ENCODE data around the gene BEND6.
"Not testable (repeated sequence)": the region's sequence is repeated elsewhere in the genome, so short reads cannot be mapped to it uniquely, and the experiment has no call there.

BEND6 gene

DNA sequence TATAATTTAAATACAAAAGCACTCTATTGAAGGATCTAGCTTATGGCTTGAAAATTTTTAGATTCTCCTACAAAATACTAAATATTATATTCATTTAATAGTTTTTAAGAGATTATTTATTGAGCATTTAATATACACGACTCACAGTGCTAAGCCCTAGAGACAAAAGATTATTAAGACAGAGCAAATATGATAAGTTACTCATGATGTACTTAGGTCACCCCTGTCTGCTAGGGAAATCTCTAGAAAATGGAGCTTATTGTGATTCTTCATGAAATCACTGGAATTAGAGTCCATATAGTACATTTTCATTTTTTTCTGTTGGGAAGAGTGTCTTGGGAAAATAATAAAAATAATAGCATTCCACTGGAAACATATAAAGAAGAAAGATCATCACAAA is 37.8 kb downstream of the BEND6 start:
- H3K4me3 ChIP-seq (ENCODE audit: low read depth, low read length) = no peak overlapping the region
- DNase-seq (ENCODE audit: low read depth) = no peak
- TF ChIP-seq, protein P1, sequence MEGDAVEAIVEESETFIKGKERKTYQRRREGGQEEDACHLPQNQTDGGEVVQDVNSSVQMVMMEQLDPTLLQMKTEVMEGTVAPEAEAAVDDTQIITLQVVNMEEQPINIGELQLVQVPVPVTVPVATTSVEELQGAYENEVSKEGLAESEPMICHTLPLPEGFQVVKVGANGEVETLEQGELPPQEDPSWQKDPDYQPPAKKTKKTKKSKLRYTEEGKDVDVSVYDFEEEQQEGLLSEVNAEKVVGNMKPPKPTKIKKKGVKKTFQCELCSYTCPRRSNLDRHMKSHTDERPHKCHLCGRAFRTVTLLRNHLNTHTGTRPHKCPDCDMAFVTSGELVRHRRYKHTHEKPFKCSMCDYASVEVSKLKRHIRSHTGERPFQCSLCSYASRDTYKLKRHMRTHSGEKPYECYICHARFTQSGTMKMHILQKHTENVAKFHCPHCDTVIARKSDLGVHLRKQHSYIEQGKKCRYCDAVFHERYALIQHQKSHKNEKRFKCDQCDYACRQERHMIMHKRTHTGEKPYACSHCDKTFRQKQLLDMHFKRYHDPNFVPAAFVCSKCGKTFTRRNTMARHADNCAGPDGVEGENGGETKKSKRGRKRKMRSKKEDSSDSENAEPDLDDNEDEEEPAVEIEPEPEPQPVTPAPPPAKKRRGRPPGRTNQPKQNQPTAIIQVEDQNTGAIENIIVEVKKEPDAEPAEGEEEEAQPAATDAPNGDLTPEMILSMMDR (IDR thresholded peaks at IDR 0.05; ENCODE audit: low read depth, low read length, missing control alignments) = no peak

DNA sequence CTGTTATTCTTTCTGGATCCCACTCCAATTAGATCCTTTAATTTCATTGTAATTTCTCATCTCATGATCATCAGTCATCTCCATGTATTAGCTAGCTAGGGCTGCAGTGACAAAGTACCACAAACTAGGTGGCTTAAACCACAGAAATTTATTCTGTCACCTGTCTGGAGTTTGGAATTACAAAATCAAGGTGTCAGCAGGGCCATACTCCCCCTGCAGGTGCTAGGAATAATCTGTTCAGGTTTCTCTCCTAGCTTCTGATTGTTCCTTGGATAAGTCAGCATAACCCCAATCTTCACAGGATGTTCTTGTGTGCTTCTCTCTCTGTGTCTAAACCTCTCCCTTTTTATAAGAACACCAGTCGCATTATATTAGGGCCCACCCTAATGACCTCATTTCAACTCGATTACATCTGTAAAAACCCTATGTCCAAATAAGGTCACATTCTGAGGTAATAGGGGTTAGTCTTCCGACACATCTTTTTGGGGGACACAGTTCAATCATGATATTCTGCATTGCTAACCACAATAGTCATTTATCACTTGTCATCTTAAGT is 40.5 kb downstream of the BEND6 start:
- TF ChIP-seq, protein P1 (IDR thresholded peaks at IDR 0.05; ENCODE audit: low read depth, low read length, missing control alignments) = peak; percentile 19
- no peak for DNase-seq (ENCODE audit: low read depth)
- no peak overlapping the region for H3K4me3 ChIP-seq (ENCODE audit: low read depth, low read length)

DNA sequence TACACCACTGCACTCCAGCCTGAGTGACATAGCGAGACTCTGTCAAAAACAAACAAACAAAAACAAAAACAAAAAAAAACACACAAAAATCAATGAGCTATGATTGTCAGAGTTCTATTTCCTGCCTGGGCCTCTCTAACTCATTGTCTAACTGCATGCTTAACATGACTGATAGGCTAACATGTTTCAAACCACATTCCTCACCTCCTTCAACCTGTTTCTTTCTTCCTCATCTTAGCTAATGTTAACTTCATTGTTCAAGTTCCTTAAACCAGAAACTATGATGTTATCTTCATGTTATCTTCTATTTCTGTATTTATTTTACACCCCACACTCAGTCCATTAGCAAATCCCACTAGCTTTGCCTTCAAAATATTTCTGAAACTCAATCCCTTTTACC is 41.5 kb downstream of the BEND6 start:
- no peak for DNase-seq (ENCODE audit: low read depth)
- TF ChIP-seq, protein P1 (IDR thresholded peaks at IDR 0.05; ENCODE audit: low read depth, low read length, missing control alignments) = no peak

DNA sequence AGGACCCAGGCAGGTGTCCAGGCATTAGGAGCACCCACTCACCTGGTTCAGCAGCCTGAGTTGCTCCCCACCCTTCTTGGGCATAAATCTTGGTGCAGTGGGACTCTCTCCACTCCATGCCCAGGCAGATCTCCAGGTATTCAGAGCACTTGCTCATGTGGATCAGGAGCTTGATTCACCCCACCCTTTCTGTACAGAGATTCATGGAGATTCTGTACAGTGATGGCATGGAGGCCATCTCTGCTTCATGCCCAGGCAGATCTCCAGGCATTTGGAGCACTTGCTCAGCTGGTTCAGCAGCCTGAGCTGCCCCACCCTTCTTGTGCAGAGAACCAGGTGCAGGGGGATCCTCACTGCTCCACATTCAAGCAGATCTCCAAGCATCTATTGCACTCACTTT is 44.1 kb downstream of the BEND6 start:
- H3K4me3 ChIP-seq (ENCODE audit: low read depth, low read length) = no peak overlapping the region
- no peak for DNase-seq (ENCODE audit: low read depth)
- TF ChIP-seq, protein P1 (IDR thresholded peaks at IDR 0.05; ENCODE audit: low read depth, low read length, missing control alignments) = no peak

More for the DNA sequence above, 41.5 kb downstream of the BEND6 start:
- no peak overlapping the region for H3K4me3 ChIP-seq (ENCODE audit: low read depth, low read length)

DNA sequence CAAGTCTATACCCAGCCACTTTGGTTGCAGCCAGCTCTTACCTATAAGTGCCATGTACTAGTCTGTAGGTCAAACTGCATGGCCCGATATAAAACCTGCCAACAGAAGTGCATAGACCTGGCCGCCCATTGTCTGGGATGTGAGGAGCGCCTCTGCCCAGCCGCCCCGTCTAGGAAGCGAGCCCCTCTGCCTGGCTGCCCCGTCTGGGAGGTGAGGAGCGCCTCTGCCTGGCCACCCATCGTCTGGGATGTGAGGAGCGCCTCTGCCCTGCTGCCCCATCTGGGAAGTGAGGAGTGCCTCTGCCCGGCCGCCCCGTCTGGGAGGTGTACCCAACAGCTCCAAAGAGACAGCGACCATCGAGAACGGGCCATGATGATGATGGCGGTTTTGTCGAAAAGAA is 44.8 kb downstream of the BEND6 start:
- DNase-seq (ENCODE audit: low read depth); H3K4me3 ChIP-seq (ENCODE audit: low read depth, low read length): not testable (repeated sequence)

DNA sequence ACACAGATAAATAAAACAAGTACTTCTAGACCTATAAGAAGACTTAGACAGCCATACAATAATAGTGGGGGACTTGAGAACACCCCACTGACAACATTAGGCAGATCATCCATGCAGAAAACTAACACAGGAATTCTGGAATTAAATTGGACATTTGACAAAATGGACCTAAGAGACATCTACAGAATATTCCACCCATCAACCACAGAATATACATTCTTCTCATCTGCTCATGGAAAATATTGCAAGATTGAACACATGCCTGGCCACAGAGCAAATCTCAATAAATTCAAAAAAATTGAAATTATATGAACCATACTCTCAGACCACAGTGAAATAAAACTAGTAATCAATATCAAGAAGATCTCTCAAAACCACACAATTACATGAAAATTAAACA is 47.3 kb downstream of the BEND6 start:
- TF ChIP-seq, protein P1 (IDR thresholded peaks at IDR 0.05; ENCODE audit: low read depth, low read length, missing control alignments) = no peak
- H3K4me3 ChIP-seq (ENCODE audit: low read depth, low read length) = no peak overlapping the region
- no peak for DNase-seq (ENCODE audit: low read depth)

DNA sequence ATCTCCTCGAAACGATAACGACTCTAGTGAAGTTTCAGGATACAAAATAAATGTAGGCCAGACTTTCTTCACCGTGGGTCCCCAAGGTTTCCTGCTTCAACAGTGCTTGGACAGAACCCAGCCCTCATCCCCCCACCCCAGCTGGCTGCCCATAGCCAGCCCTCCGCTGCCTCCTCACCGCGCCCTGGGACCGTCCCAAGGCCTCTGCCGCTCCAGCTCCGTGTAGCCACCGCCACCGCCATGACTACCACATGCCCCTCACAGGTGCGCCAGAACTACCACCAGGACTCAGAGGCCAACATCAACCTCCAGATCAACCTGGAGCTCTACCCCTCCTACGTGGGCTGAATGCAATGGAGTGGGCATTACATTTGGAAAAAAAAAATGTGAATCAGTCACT is 49.4 kb downstream of the BEND6 start:
- DNase-seq (ENCODE audit: low read depth) = no peak
- TF ChIP-seq, protein P1 (IDR thresholded peaks at IDR 0.05; ENCODE audit: low read depth, low read length, missing control alignments) = no peak
- no peak overlapping the region for H3K4me3 ChIP-seq (ENCODE audit: low read depth, low read length)
